ENCODE results near the gene ZSWIM9.

DNA sequence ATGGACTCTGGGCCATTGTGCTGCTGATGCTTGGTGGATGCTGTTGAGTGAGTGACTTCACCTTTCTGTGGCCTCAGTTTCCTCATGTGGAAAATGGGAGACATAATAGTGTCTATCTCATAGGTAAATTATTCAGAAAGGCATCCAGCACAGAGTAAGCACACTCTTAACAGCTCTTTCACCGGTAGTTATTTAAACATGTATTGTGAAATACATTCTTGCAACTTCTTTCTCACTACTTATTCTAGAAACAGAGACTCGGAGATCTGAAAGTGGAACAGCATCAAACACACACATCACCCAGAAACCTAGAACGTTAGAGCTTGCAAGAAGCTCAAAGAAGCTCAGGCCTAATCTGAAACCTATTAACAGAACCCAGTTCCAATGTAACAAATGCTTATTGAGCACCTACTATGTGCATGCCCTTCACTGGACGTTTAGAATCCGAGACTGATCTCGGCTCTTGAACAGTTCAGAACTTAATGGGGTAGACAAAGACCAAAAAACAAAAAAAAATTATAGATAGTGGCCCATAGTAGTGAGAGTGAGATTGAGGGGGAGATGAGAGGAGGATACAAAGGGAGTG is 4.1 kb downstream of the ZSWIM9 start:
- TF ChIP-seq POLR2AphosphoS5 (IDR thresholded peaks at IDR 0.05; ENCODE audit: low read depth, low read length) (no peak), POLR2A (IDR thresholded peaks at IDR 0.05; ENCODE audit: low read depth, low read length) (no peak), TAF1 (IDR thresholded peaks at IDR 0.05; ENCODE audit: borderline replicate concordance, low read depth, low read length) (no peak)
